Trophoblast cell (in vitro differentiated cells and primary cell): Measurements from ENCODE around the gene FBXW4.

ENCODE experiments used
- DNase-seq, 2 donors: peaks; one replicate each; pipeline ENCODE4 v3.0.0-alpha.2; 2016
- H2AFZ ChIP-seq: 2 replicates; pipeline ENCODE4 v1.6.1; 2013; ENCODE audit warnings: low read length, moderate library complexity, mild to moderate bottlenecking; ENCODE audit not compliant: insufficient read depth, poor library complexity
- H2AK5ac ChIP-seq: 2 replicates; pipeline ENCODE4 v1.6.1; 2013; ENCODE audit warnings: mild to moderate bottlenecking, low read length
- H2BK120ac ChIP-seq: 2 replicates; pipeline ENCODE4 v1.6.1; 2013; ENCODE audit warnings: low read length, mild to moderate bottlenecking, moderate library complexity; ENCODE audit not compliant: insufficient read depth, poor library complexity
- H2BK12ac ChIP-seq: 2 replicates; pipeline ENCODE4 v1.6.1; 2013; ENCODE audit warnings: mild to moderate bottlenecking, low read length, moderate library complexity
- H2BK5ac ChIP-seq: 2 replicates; pipeline ENCODE4 v1.6.1; 2013; ENCODE audit warnings: low read length, low read depth, moderate library complexity, mild to moderate bottlenecking; ENCODE audit not compliant: poor library complexity
- H3K14ac ChIP-seq: 2 replicates; pipeline ENCODE4 v1.6.1; 2013; ENCODE audit warnings: mild to moderate bottlenecking, low read length
- H3K18ac ChIP-seq: 2 replicates; pipeline ENCODE4 v1.6.1; 2013; ENCODE audit warnings: mild to moderate bottlenecking, low read length
- H3K23ac ChIP-seq: 2 replicates; pipeline ENCODE4 v1.6.1; 2013; ENCODE audit warnings: low read length
- H3K27ac ChIP-seq: 2 replicates; pipeline ENCODE4 v1.5.1; 2013; ENCODE audit warnings: low read depth, mild to moderate bottlenecking, inconsistent platforms, low read length, moderate library complexity
- H3K27me3 ChIP-seq: 2 replicates; pipeline ENCODE4 v1.6.1; 2013; ENCODE audit warnings: inconsistent platforms, mild to moderate bottlenecking, low read length, moderate library complexity; ENCODE audit not compliant: insufficient read depth
- H3K36me3 ChIP-seq, 2 experiments: 1 replicate in 1 of 2; 2 replicates in 1 of 2; pipeline ENCODE4 v1.6.1; 2013; ENCODE audit warnings: low read length in 2 of 2, mild to moderate bottlenecking in 2 of 2, moderate library complexity in 1 of 2; ENCODE audit not compliant: insufficient read depth in 2 of 2, control insufficient read depth in 1 of 2
- H3K4ac ChIP-seq: 2 replicates; pipeline ENCODE4 v1.6.1; 2013; ENCODE audit warnings: low read depth, mild to moderate bottlenecking, low read length, moderate library complexity
- H3K4me1 ChIP-seq, 2 experiments: 1 replicate in 1 of 2; 2 replicates in 1 of 2; pipeline ENCODE4 v1.6.1; 2013; ENCODE audit warnings: low read length in 2 of 2, mild to moderate bottlenecking in 2 of 2, moderate library complexity in 1 of 2; ENCODE audit not compliant: insufficient read depth in 2 of 2, control insufficient read depth in 1 of 2
- H3K4me2 ChIP-seq: 2 replicates; pipeline ENCODE4 v1.6.1; 2013; ENCODE audit warnings: inconsistent platforms, mild to moderate bottlenecking, low read length, moderate library complexity
- H3K4me3 ChIP-seq: 2 replicates; pipeline ENCODE4 v1.5.1; 2013; ENCODE audit warnings: mild to moderate bottlenecking, low read depth, low read length, inconsistent platforms
- H3K79me1 ChIP-seq: one replicate; pipeline ENCODE4 v1.6.1; 2013; ENCODE audit warnings: low read length
- H3K79me2 ChIP-seq: 2 replicates; pipeline ENCODE4 v1.6.1; 2013; ENCODE audit warnings: low read length, mild to moderate bottlenecking; ENCODE audit not compliant: control insufficient read depth, insufficient read depth, poor library complexity
- H3K9ac ChIP-seq: 2 replicates; pipeline ENCODE4 v1.6.1; 2013; ENCODE audit warnings: mild to moderate bottlenecking, low read length
- H3K9me3 ChIP-seq: 2 replicates; pipeline ENCODE4 v1.6.1; 2013; ENCODE audit warnings: low read depth, mild to moderate bottlenecking, control low read depth, inconsistent platforms, low read length; ENCODE audit not compliant: insufficient read depth
- H4K12ac ChIP-seq: 2 replicates; pipeline ENCODE4 v1.6.1; 2013; ENCODE audit warnings: low read depth, mild to moderate bottlenecking, low read length, moderate library complexity
- H4K8ac ChIP-seq: 2 replicates; pipeline ENCODE4 v1.6.1; 2013; ENCODE audit warnings: low read depth, mild to moderate bottlenecking, low read length, moderate library complexity
- H4K91ac ChIP-seq: one replicate; pipeline ENCODE4 v1.6.1; 2013; ENCODE audit warnings: low read depth, mild to moderate bottlenecking, low read length, moderate library complexity
- WGBS: extraction: QIAGEN DNeasy Blood & Tissue Kit; methylation state at CpG from one replicate; pipeline ENCODE4 v1.1.7; 2013; ENCODE audit warnings: missing lambda C conversion rate; ENCODE audit not compliant: insufficient read length, insufficient coverage; ENCODE audit errors: extremely low coverage; 5-methylcytosine and 5-hydroxymethylcytosine counted together

Gene FBXW4

GRCh38 chr10:101647255-101647654 lies 47.7 kb downstream of the FBXW4 start:
- H3K27ac ChIP-seq: no peak overlapping the region
- no peak overlapping the region for H2BK120ac ChIP-seq
- peaks cover 7 to 14% of the 10 kb centered on the region in 2 experiments for H3K36me3 ChIP-seq
- no peak overlapping the region for H2BK5ac ChIP-seq
- WGBS: no CpG with 5 or more reads among the region's 2 CpGs
- H4K12ac ChIP-seq: no peak overlapping the region
- DNase-seq: no peak
- H3K79me2 ChIP-seq: no peaks in the 10 kb centered on the region
- no peak overlapping the region for H2AFZ ChIP-seq
- H4K8ac ChIP-seq: no peak overlapping the region
- H3K27me3 ChIP-seq: no peaks in the 10 kb centered on the region
- no peak overlapping the region for H3K4ac ChIP-seq
- no peak overlapping the region for H4K91ac ChIP-seq
- no peaks in the 10 kb centered on the region for H3K4me1 ChIP-seq
- H3K79me1 ChIP-seq: no peaks in the 10 kb centered on the region
- no peak overlapping the region for H3K23ac ChIP-seq
- no peak overlapping the region for H3K14ac ChIP-seq
- no peak overlapping the region for H3K18ac ChIP-seq
- H3K4me2 ChIP-seq: no peak overlapping the region
- H2AK5ac ChIP-seq: no peak overlapping the region
- H3K4me3 ChIP-seq: peak overlapping the region; percentile 13
- H3K9ac ChIP-seq: no peak overlapping the region
- H2BK12ac ChIP-seq: no peak overlapping the region
- no peaks in the 10 kb centered on the region for H3K9me3 ChIP-seq

GRCh38 chr10:101646364-101646763 lies 48.6 kb downstream of the FBXW4 start:
- H3K79me2 ChIP-seq: no peaks in the 10 kb centered on the region
- no peak overlapping the region for H2AFZ ChIP-seq
- no peak overlapping the region for H4K12ac ChIP-seq
- H2AK5ac ChIP-seq: no peak overlapping the region
- no peak overlapping the region for H2BK120ac ChIP-seq
- peaks cover 7 to 14% of the 10 kb centered on the region in 2 experiments for H3K36me3 ChIP-seq
- H2BK12ac ChIP-seq: no peak overlapping the region
- H3K9ac ChIP-seq: no peak overlapping the region
- H3K23ac ChIP-seq: no peak overlapping the region
- no peaks in the 10 kb centered on the region for H3K9me3 ChIP-seq
- no peak overlapping the region for H3K4me3 ChIP-seq
- no peak overlapping the region for H3K27ac ChIP-seq
- no peak overlapping the region for H4K8ac ChIP-seq
- no peaks in the 10 kb centered on the region for H3K79me1 ChIP-seq
- no CpG with 5 or more reads among the region's 6 CpGs for WGBS
- H3K4ac ChIP-seq: no peak overlapping the region
- H2BK5ac ChIP-seq: no peak overlapping the region
- H3K27me3 ChIP-seq: no peaks in the 10 kb centered on the region
- no peak for DNase-seq
- H3K14ac ChIP-seq: no peak overlapping the region
- H4K91ac ChIP-seq: no peak overlapping the region
- no peak overlapping the region for H3K4me2 ChIP-seq
- H3K4me1 ChIP-seq: no peaks in the 10 kb centered on the region
- no peak overlapping the region for H3K18ac ChIP-seq

- H3K4me1 ChIP-seq: no peaks in the 10 kb centered on the region
- no peak overlapping the region for H2AK5ac ChIP-seq
- H4K12ac ChIP-seq: no peak overlapping the region
- WGBS: no CpG with 5 or more reads among the region's 1 CpG
- H3K27me3 ChIP-seq: no peaks in the 10 kb centered on the region
- H2BK120ac ChIP-seq: no peak overlapping the region
- H3K14ac ChIP-seq: no peak overlapping the region
- H3K36me3 ChIP-seq: peaks cover 3 to 10% of the 10 kb centered on the region in 2 experiments
- no peak overlapping the region for H3K23ac ChIP-seq
- H3K4ac ChIP-seq: no peak overlapping the region
- no peak overlapping the region for H2AFZ ChIP-seq
- no peak overlapping the region for H3K4me2 ChIP-seq
- H3K79me2 ChIP-seq: no peaks in the 10 kb centered on the region
- H3K18ac ChIP-seq: no peak overlapping the region
- H3K9ac ChIP-seq: no peak overlapping the region
- no peak overlapping the region for H4K8ac ChIP-seq
- DNase-seq: no peak
- no peak overlapping the region for H3K27ac ChIP-seq
- no peaks in the 10 kb centered on the region for H3K79me1 ChIP-seq
- no peak overlapping the region for H3K4me3 ChIP-seq
- H4K91ac ChIP-seq: no peak overlapping the region
- no peaks in the 10 kb centered on the region for H3K9me3 ChIP-seq
- no peak overlapping the region for H2BK5ac ChIP-seq
- no peak overlapping the region for H2BK12ac ChIP-seq
Observed at GRCh38 chr10:101645659-101646058, 49.3 kb downstream of the FBXW4 start.

GRCh38 chr10:101644002-101644401 lies 51.0 kb downstream of the FBXW4 start:
- no peak overlapping the region for H3K4me3 ChIP-seq
- no peak overlapping the region for H3K18ac ChIP-seq
- no peaks in the 10 kb centered on the region for H3K9me3 ChIP-seq
- no peak overlapping the region for H4K8ac ChIP-seq
- no peak for DNase-seq
- no peak overlapping the region for H3K4ac ChIP-seq
- H3K4me1 ChIP-seq: no peaks in the 10 kb centered on the region
- no peaks in the 10 kb centered on the region for H3K27me3 ChIP-seq
- no peak overlapping the region for H3K9ac ChIP-seq
- no peaks in the 10 kb centered on the region for H3K79me1 ChIP-seq
- WGBS: no CpG with 5 or more reads among the region's 3 CpGs
- no peak overlapping the region for H2BK120ac ChIP-seq
- H3K14ac ChIP-seq: no peak overlapping the region
- H2BK5ac ChIP-seq: no peak overlapping the region
- H3K36me3 ChIP-seq: peaks cover 3 to 6% of the 10 kb centered on the region in 2 experiments
- no peak overlapping the region for H3K4me2 ChIP-seq
- no peaks in the 10 kb centered on the region for H3K79me2 ChIP-seq
- no peak overlapping the region for H2BK12ac ChIP-seq
- H2AK5ac ChIP-seq: no peak overlapping the region
- no peak overlapping the region for H4K91ac ChIP-seq
- H3K27ac ChIP-seq: no peak overlapping the region
- H4K12ac ChIP-seq: no peak overlapping the region
- no peak overlapping the region for H3K23ac ChIP-seq
- no peak overlapping the region for H2AFZ ChIP-seq
